Ovary (tissue), 3 donors: ENCODE results near the gene KCNS1.

Source experiments
- POLR2A ChIP-seq: fragments of 450-650 bp; IDR thresholded peaks from one replicate; pipeline ENCODE4 v1.6.1; 2017; ENCODE audit warnings: antibody characterized with exemption, mild to moderate bottlenecking, moderate library complexity
- TF ChIP-seq, protein P1 (sequence below), 3 donors: fragments of 450-650 bp in 2 of 3; fragments of 200-600 bp in 1 of 3; IDR thresholded peaks; one replicate each; pipeline versions ENCODE4 v1.5.1 to v1.8.0; 2016 to 2022; ENCODE audit warnings: antibody characterized with exemption in 3 of 3, mild to moderate bottlenecking in 1 of 3
- donor health status: DM: no; HTN: no; CAD: no.

DNA sequence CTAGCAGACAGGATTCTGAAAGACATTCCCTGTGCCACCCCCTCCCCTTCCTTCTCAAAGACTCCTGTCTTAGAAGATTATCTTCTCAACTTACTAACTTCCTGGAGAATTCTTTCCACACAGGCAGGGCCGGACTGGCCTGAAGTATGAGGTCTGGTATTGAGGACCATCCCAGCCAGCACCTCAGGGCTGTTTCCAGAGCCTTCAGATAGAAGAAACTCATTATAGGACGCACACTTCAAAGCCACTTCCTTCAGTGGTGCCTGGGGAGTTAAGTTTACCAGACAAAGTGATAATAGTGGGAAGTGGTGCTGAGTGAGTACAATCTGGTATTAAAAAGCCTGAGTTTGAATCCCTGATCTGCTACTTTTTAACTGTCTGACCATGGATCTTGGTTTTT is 15.6 kb downstream of the KCNS1 start:
- TF ChIP-seq, protein P1, sequence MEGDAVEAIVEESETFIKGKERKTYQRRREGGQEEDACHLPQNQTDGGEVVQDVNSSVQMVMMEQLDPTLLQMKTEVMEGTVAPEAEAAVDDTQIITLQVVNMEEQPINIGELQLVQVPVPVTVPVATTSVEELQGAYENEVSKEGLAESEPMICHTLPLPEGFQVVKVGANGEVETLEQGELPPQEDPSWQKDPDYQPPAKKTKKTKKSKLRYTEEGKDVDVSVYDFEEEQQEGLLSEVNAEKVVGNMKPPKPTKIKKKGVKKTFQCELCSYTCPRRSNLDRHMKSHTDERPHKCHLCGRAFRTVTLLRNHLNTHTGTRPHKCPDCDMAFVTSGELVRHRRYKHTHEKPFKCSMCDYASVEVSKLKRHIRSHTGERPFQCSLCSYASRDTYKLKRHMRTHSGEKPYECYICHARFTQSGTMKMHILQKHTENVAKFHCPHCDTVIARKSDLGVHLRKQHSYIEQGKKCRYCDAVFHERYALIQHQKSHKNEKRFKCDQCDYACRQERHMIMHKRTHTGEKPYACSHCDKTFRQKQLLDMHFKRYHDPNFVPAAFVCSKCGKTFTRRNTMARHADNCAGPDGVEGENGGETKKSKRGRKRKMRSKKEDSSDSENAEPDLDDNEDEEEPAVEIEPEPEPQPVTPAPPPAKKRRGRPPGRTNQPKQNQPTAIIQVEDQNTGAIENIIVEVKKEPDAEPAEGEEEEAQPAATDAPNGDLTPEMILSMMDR (IDR thresholded peaks at IDR 0.05), result no peak
- TF ChIP-seq POLR2A, result no peak
